ENCODE measurements around the gene SH3PXD2A. TPM values are rescaled to one million over a fixed set of nuclear protein-coding genes. Genes with fewer than 3 reads are reported as not detected.

SH3PXD2A gene
- total and polyA plus RNA-seq, 4 experiments from 2014 or later, result 0.39 to 17.5 (median 8.9) TPM

GRCh38 chr10:103717341-103718246 lies 137.8 kb downstream of the SH3PXD2A start:
- Histone ChIP-seq H3K4me1 (ENCODE audit: insufficient read depth, low read length) (no peaks in the 10 kb centered on the region), H3K27me3 (ENCODE audit: insufficient read depth, low read length) (no peaks in the 10 kb centered on the region), H3K27ac (ENCODE audit: low read depth, low read length) (no peak overlapping the region), H3K36me3 (ENCODE audit: insufficient read depth, low read length) (no peaks in the 10 kb centered on the region), H3K9me3 (ENCODE audit: control insufficient read depth in 1 of 2, low read length in 2 of 2) (no peaks in the 10 kb centered on the region), H3K4me3 (ENCODE audit: low read length in 2 of 2) (no peak overlapping the region)
- H3K36me3 Mint-ChIP-seq, result no peaks in the 10 kb centered on the region
- ChIA-PET POLR2A (ENCODE audit: partially characterized antibody) (no interaction called here), CTCF (ENCODE audit: partially characterized antibody) (interaction anchor here (1.0 kb wide), 1 partner anchor 557 kb away, joined by 3 read pairs; no protein-coding TSS in a partner anchor)
- H3K4me3 Mint-ChIP-seq, result no peak overlapping the region
- no peak overlapping the region for H3K27ac Mint-ChIP-seq
- no peak for DNase-seq
- H3K9me3 Mint-ChIP-seq, result no peaks in the 10 kb centered on the region
- H3K4me1 Mint-ChIP-seq, result peaks cover 7 to 8% (median 7%) of the 10 kb centered on the region in 4 donors
- no peaks in the 10 kb centered on the region for H3K27me3 Mint-ChIP-seq
- intact Hi-C loops (cut with micrococcal nuclease), result loop anchor here (10.0 kb wide), 1 partner anchor 367 kb away; the partner anchor contains the start of gene COL17A1

- H3K4me3 Mint-ChIP-seq, result no peak overlapping the region
- ChIA-PET POLR2A (ENCODE audit: partially characterized antibody) (no interaction called here), CTCF (ENCODE audit: partially characterized antibody) (interaction anchor here (0.7 to 5.8 kb wide), 3 partner anchors 12 to 558 kb away, joined by 3 to 101 read pairs (median 3); no protein-coding TSS in a partner anchor)
- H3K4me1 Mint-ChIP-seq, result peaks cover 7 to 8% (median 7%) of the 10 kb centered on the region in 4 donors
- no peaks in the 10 kb centered on the region for H3K9me3 Mint-ChIP-seq
- Histone ChIP-seq H3K9me3 (ENCODE audit: control insufficient read depth in 1 of 2, low read length in 2 of 2) (no peaks in the 10 kb centered on the region), H3K36me3 (ENCODE audit: insufficient read depth, low read length) (no peaks in the 10 kb centered on the region), H3K27me3 (ENCODE audit: insufficient read depth, low read length) (no peaks in the 10 kb centered on the region), H3K27ac (ENCODE audit: low read depth, low read length) (no peak overlapping the region), H3K4me1 (ENCODE audit: insufficient read depth, low read length) (no peaks in the 10 kb centered on the region), H3K4me3 (ENCODE audit: low read length in 2 of 2) (no peak overlapping the region)
- DNase-seq, result no peak
- no peaks in the 10 kb centered on the region for H3K36me3 Mint-ChIP-seq
- intact Hi-C loops (cut with micrococcal nuclease), result loop anchor here (10.0 kb wide), 1 partner anchor 368 kb away; the partner anchor contains the start of gene COL17A1
- H3K27ac Mint-ChIP-seq, result peak overlapping the region in 1 of 7 donors; percentile 36
- no peaks in the 10 kb centered on the region for H3K27me3 Mint-ChIP-seq
Measured at GRCh38 chr10:103716206-103717160, 138.9 kb downstream of the SH3PXD2A start.

- intact Hi-C loops (cut with micrococcal nuclease), result loop anchor here (10.0 kb wide), 1 partner anchor 369 kb away; the partner anchor contains the start of gene COL17A1
- Mint-ChIP-seq H3K36me3 (no peaks in the 10 kb centered on the region), H3K27ac (no peak overlapping the region), H3K9me3 (no peaks in the 10 kb centered on the region), H3K27me3 (no peaks in the 10 kb centered on the region), H3K4me3 (no peak overlapping the region), H3K4me1 (peaks cover 7 to 8% (median 7%) of the 10 kb centered on the region in 4 donors)
- Histone ChIP-seq H3K27me3 (ENCODE audit: insufficient read depth, low read length) (no peaks in the 10 kb centered on the region), H3K36me3 (ENCODE audit: insufficient read depth, low read length) (no peaks in the 10 kb centered on the region), H3K4me3 (ENCODE audit: low read length in 2 of 2) (no peak overlapping the region), H3K9me3 (ENCODE audit: control insufficient read depth in 1 of 2, low read length in 2 of 2) (no peaks in the 10 kb centered on the region), H3K4me1 (ENCODE audit: insufficient read depth, low read length) (no peaks in the 10 kb centered on the region), H3K27ac (ENCODE audit: low read depth, low read length) (no peak overlapping the region)
- no peak for DNase-seq
- ChIA-PET POLR2A (ENCODE audit: partially characterized antibody) (interaction anchor here (1.2 kb wide), 1 partner anchor 139 kb away, joined by 4 read pairs; no protein-coding TSS in a partner anchor), CTCF (ENCODE audit: partially characterized antibody) (interaction anchor here (0.9 to 8.1 kb wide), 7 partner anchors 38 to 171 kb away, joined by 3 to 101 read pairs (median 45); partner anchors contain the start of gene SH3PXD2A)
Measured at GRCh38 chr10:103715430-103715829, 139.9 kb downstream of the SH3PXD2A start.

- CTCF ChIA-PET (ENCODE audit: partially characterized antibody), result interaction anchor here (0.8 to 8.1 kb wide), 18 partner anchors 14 to 604 kb away, joined by 3 to 101 read pairs (median 6); partner anchors contain the start of gene SH3PXD2A
- DNase-seq, result no peak
- POLR2A ChIA-PET (ENCODE audit: partially characterized antibody), result interaction anchor here (1.2 kb wide), 1 partner anchor 140 kb away, joined by 4 read pairs; no protein-coding TSS in a partner anchor
- H3K9me3 ChIP-seq (ENCODE audit: control insufficient read depth in 1 of 2, low read length in 2 of 2), result no peaks in the 10 kb centered on the region
- no peak overlapping the region for H3K27ac Mint-ChIP-seq
- no peaks in the 10 kb centered on the region for H3K9me3 Mint-ChIP-seq
- H3K4me1 Mint-ChIP-seq, result peaks cover 7 to 8% (median 7%) of the 10 kb centered on the region in 4 donors
- H3K4me3 ChIP-seq (ENCODE audit: low read length in 2 of 2), result no peak overlapping the region
- no peak overlapping the region for H3K4me3 Mint-ChIP-seq
- H3K36me3 ChIP-seq (ENCODE audit: insufficient read depth, low read length), result no peaks in the 10 kb centered on the region
- H3K27ac ChIP-seq (ENCODE audit: low read depth, low read length), result no peak overlapping the region
- H3K27me3 Mint-ChIP-seq, result no peaks in the 10 kb centered on the region
- H3K36me3 Mint-ChIP-seq, result no peaks in the 10 kb centered on the region
- H3K27me3 ChIP-seq (ENCODE audit: insufficient read depth, low read length), result no peaks in the 10 kb centered on the region
- H3K4me1 ChIP-seq (ENCODE audit: insufficient read depth, low read length), result no peaks in the 10 kb centered on the region
- intact Hi-C loops (cut with micrococcal nuclease), result loop anchor here (5.0 to 10.0 kb wide), 2 partner anchors 33 to 370 kb away; partner anchors contain the start of gene COL17A1
Measured at GRCh38 chr10:103714232-103714891, 141.0 kb downstream of the SH3PXD2A start.

- Mint-ChIP-seq H3K36me3 (no peaks in the 10 kb centered on the region), H3K4me1 (peaks cover under 1 to 6% (median 2%) of the 10 kb centered on the region in 4 donors), H3K27ac (no peak overlapping the region), H3K4me3 (no peak overlapping the region), H3K27me3 (no peaks in the 10 kb centered on the region), H3K9me3 (no peaks in the 10 kb centered on the region)
- H3K4me3 ChIP-seq (ENCODE audit: low read length in 2 of 2), result no peak overlapping the region
- H3K27ac ChIP-seq (ENCODE audit: low read depth, low read length), result no peak overlapping the region
- ChIA-PET CTCF (ENCODE audit: partially characterized antibody) (interaction anchor here (0.8 to 8.1 kb wide), 27 partner anchors 15 to 603 kb away, joined by 3 to 101 read pairs (median 6); partner anchors contain the start of gene SH3PXD2A), POLR2A (ENCODE audit: partially characterized antibody) (no interaction called here)
- H3K36me3 ChIP-seq (ENCODE audit: insufficient read depth, low read length), result no peaks in the 10 kb centered on the region
- DNase-seq, result no peak
- intact Hi-C loops (cut with micrococcal nuclease), result loop anchor here (1.0 to 10.0 kb wide), 6 partner anchors 34 to 496 kb away; partner anchors contain the start of gene COL17A1
- H3K27me3 ChIP-seq (ENCODE audit: insufficient read depth, low read length), result no peaks in the 10 kb centered on the region
- H3K4me1 ChIP-seq (ENCODE audit: insufficient read depth, low read length), result no peaks in the 10 kb centered on the region
- no peaks in the 10 kb centered on the region for H3K9me3 ChIP-seq (ENCODE audit: control insufficient read depth in 1 of 2, low read length in 2 of 2)
Measured at GRCh38 chr10:103713676-103714075, 141.7 kb downstream of the SH3PXD2A start.

GRCh38 chr10:103712898-103713498 lies 142.4 kb downstream of the SH3PXD2A start:
- Mint-ChIP-seq H3K27me3 (no peaks in the 10 kb centered on the region), H3K4me1 (peaks cover 0 to 4% (median 1%) of the 10 kb centered on the region in 4 donors), H3K27ac (peak overlapping the region in 3 of 7 donors; percentile 6 to 56 (median 7)), H3K9me3 (no peaks in the 10 kb centered on the region), H3K36me3 (no peaks in the 10 kb centered on the region), H3K4me3 (no peak overlapping the region)
- peak; percentile 69 to 78 (median 71) for DNase-seq
- H3K4me1 ChIP-seq (ENCODE audit: insufficient read depth, low read length), result no peaks in the 10 kb centered on the region
- intact Hi-C loops (cut with micrococcal nuclease), result loop anchor here (1.0 to 10.0 kb wide), 6 partner anchors 34 to 496 kb away; partner anchors contain the start of gene COL17A1
- no peak overlapping the region for H3K4me3 ChIP-seq (ENCODE audit: low read length in 2 of 2)
- no peaks in the 10 kb centered on the region for H3K36me3 ChIP-seq (ENCODE audit: insufficient read depth, low read length)
- H3K9me3 ChIP-seq (ENCODE audit: control insufficient read depth in 1 of 2, low read length in 2 of 2), result no peaks in the 10 kb centered on the region
- ChIA-PET CTCF (ENCODE audit: partially characterized antibody) (interaction anchor here (0.6 to 8.1 kb wide), 45 partner anchors 8 to 603 kb away, joined by 3 to 101 read pairs (median 5); partner anchors contain the start of genes GSTO2 and SH3PXD2A), POLR2A (ENCODE audit: partially characterized antibody) (interaction anchor here (1.0 to 1.5 kb wide), 4 partner anchors 50 to 144 kb away, joined by 3 to 10 read pairs (median 5); partner anchors contain the start of gene SH3PXD2A)
- H3K27ac ChIP-seq (ENCODE audit: low read depth, low read length), result no peak overlapping the region
- H3K27me3 ChIP-seq (ENCODE audit: insufficient read depth, low read length), result no peaks in the 10 kb centered on the region
